ENCODE data around the gene C14orf93.
"Not testable (repeated sequence)": the region's sequence is repeated elsewhere in the genome, so short reads cannot be mapped to it uniquely, and the experiment has no call there.

The C14orf93 gene

DNA sequence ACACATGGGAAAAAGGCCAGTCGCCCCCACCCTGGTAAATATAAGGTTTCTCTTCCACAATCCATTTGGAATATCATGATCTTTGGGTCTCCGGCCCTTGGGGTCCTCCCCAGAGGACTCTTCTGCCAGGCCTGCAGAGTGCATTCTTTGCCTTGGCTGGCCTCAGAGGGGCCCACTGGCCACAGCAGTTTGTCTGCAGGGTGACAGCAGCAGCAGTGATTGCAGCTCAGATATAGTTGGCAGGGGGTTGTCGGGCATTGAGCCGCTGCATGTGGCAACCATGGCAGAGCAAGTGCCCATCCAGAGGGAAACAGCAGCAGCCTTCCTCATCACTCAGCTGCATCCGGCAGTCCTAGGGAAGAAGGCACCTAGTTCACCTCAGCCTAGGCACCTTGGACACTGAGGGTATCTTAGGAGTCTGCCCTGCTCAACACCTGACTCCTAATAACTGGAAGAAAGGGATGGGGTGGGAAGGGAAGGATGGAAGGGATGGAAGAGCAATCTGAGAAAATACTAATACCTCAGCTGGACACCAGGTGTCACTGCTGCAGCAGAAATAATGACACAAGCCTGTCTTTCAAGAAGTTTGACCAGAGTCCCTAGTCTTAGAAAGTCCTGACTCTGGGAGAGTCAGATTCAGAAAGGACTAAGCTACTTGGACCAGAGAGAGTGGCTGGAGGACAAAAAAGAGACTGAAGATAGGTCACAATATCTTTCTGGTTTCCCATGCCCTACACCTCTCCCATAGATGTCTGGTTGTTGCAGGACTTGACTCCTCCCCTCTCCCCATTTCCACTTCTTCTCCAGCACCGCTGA, 36.5 kb downstream of the C14orf93 start:
- DNase-seq (ENCODE audit: low read depth in 2 of 2), result no peak

DNA sequence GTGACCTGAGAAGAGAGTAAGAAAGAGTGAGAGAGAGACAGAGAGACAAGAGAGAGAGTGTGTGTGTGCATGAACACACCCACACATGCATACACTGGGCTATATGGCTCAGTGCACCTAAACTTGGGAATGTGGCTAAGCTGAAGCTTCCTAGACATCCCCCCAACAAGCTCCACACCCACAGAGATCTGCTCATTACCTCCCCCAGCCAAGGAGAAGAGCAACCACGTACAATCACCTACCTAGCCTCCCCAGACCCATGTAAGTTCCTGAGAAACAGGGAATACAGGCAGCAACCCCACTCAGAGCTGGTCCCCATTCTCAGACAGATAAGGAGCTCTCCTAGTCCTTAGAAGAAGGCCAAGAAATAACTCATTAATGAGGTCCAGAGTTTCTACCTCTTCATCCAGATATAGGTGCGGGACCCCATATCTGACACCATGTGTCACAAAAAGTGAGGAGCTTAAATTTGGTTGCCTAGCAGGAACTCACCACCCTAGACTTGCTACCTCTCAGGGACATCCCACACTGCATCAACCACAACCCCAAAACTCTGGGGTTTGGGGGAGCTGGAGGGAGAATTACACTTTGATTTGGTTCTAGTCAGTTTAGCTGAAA, 37.5 kb downstream of the C14orf93 start:
- DNase-seq (ENCODE audit: low read depth in 2 of 2), result no peak

DNA sequence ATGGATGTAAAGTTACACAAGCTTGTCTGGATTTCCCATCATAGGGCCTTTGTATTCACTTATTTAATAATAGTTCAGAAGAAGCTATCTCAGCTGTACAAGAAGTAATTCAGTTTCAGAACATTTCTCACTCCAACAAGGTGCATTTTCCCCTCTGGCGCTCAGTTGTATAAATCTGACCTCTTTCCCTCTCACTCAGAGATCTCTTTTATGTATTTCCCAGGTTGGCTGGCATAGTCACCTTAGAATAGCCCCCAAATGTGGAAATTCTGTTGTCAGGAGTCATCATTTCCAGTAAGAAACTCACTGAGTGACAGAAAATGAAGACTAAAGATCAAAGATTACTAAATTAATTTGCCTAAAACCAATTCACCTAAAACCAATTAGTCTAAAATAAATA, 38.8 kb downstream of the C14orf93 start:
- no peak for DNase-seq (ENCODE audit: low read depth in 2 of 2)

DNA sequence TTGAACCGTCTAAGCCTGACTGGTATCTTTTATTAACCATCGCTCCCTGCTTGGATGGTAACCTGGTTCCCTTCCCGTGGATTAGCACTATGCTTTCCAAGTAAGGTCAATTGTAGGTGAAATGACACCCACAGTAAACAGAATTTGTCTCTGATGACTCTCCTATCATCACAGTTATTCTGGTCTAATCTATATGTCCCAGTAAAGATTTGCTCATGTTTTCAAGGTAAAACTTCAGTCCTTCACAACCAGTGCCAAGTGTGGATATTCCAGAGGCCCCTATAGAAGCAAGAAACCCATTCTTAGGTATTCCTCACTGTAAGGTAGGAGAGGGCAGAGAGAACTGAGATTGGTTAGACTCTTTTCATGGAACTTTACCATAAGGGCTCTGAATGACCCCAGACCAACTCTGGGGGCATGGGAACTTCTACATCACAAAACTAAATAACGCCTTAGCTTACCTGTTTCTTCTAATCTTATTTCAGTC, 43.1 kb downstream of the C14orf93 start:
- no peak for DNase-seq (ENCODE audit: low read depth in 2 of 2)

DNA sequence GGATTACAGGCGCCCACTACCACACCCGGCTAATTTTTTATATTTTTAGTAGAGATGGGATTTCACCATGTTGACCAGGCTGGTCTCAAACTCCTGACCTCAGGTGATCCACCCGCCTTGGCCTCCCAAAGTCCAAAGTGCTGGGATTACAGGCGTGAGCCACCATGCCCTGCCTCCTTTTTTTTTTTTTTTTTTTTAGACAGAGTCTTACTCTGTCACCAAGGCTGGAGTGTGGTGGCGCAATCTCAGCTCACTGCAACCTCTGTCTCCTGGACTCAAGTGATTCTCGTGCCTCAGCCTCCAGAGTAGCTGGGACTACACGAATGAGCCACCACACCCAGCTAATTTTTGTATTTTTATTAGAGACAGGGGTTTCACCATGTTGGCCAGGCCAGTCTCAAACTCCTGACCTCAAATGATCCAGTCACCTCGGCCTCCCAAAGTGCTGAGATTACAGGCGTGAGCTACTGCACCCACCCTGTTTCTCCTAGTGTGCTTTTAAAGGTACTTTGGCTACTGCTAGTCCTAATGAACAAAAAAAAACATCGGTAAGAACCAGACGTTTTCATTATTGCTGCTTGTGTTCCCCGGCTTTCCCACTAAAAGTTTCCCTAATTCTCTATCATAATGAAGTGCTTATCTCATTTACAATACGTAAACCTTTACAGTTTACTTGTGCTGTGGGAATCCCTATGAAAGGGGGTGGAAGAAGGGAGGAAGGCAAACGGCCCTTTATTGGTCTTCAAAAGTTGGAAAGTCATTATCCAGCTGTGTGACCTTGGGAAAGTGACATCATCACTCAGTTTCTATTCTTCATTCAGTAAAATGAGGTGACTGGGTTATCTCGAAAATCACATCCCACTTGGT, 43.8 kb downstream of the C14orf93 start:
- not testable (repeated sequence) for DNase-seq (ENCODE audit: low read depth in 2 of 2)

DNA sequence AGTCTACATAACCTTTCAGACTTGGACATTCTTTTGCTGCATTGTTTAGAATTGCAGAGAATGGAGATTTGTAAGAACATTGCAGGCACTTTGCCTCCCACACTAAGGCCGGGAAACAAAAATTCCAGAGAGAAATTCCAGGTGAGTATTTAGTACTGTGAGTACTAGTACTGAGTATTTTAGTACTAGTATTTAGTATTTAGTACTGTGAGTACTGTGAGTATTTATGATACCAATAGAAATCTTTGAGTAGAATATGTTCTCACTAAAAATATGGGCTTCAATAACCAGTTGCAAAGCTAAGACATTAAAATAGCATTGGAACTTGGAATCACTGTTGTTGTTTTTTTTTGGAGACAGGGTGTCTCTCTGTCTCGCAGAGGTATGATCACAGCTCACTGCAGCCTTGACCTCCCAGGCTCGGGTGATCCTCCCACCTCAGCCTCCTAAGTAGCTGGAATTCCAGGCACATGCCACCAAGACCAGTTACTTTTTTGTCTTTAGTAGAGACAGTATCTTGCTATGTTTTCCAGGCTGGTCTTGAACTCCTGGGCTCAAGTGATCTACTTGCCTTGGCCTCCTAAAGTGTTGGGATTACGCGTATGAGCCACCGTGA, 47.8 kb downstream of the C14orf93 start:
- DNase-seq (ENCODE audit: low read depth in 2 of 2), result no peak

DNA sequence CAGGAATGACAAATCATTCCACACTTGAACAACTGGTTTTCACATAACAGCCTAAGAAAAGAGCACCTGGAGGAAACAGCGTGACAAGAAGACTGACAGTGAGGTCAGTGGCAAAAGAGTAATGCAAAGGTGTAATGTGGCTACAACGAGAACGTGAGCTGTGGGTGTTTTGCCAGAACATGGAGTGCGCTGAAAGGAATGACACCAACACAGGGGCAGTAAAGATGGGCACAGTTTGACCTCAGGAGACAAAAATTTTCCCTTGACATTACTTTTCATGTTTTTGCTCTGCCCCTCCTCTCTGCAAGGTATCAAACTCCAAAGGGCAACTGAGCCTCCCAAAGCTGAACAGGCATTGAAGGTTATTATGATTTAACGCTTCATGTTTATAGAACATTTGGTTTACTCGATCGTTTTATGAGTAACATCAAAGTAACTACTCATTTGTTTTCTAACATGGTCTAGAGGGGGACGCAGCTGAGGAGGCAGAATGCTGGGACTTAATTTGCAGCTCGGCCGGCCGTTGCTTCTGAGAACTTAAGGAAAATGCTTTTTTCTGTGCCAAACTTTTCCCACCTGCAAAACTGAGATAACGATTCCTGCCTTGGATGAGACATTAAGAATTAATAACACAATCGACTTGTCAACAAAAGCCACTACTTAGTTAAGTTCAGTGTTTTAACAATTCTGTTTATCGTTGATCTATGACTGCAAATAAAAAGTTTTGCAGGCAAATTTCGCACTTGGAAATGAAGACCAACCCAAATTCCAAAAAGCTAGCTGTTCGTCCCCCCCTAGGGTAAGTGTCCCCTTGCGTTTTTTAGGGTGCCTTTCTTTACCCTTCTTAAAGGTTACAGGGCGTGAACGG, 54.0 kb downstream of the C14orf93 start:
- DNase-seq (ENCODE audit: low read depth in 2 of 2), result no peak

DNA sequence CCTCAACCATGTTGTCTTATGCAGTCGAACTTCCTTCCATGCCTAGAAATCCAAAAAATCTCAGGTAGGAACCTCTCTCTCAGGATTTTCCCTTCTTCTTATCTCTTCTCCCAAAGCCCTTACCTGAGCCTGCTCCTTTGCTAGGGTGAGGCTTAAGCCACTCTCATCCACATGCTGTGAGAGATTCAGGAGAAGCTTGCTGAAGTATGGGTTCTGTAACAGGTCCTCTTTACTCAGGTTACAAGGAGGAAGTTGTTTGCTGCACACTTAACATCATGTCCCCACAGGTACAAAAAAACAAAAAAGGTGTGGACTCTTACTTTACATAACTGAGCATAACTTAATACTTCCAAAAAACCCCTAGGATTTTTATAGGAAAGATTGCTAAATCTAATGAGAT, 57.5 kb downstream of the C14orf93 start:
- DNase-seq (ENCODE audit: low read depth in 2 of 2), result no peak

DNA sequence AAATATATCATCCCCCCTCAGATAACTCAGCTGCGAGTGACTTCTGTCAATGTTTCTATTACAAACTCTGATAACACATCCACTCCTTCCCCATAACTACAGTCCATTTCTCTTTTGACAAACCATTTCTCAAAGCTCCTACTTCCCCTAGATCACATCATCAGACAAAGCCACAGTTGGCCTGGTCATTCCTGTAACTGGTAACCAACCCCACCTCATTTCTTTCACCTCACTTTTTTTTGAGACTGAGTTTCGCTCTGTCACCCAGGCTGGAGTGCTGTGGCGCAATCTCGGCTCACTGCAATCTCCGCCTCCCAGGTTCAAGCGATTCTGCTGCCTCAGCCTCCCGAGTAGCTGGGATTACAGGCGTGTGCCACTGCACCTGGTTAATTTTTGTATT, 58.1 kb downstream of the C14orf93 start:
- DNase-seq (ENCODE audit: low read depth in 2 of 2), result not testable (repeated sequence)

DNA sequence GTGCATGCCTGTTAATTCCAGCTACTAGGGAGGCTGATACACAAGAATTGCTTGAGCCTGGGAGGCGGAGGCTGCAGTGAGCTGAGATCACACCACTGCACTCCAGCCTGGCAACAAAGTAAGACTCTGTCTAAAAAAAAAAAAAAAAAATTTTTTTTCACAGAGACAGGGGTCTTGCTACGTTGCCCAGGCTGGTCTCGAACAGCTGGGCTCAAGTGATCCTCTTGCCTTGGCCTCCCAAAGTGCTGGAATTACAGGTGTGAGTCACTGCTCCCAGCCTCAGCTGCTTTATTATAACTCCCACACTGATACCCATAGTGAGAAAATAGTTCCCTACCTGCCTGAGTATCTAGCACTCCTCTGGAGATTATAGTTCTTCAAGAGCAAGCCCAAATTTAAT, 64.3 kb downstream of the C14orf93 start:
- no peak for DNase-seq (ENCODE audit: low read depth in 2 of 2)

DNA sequence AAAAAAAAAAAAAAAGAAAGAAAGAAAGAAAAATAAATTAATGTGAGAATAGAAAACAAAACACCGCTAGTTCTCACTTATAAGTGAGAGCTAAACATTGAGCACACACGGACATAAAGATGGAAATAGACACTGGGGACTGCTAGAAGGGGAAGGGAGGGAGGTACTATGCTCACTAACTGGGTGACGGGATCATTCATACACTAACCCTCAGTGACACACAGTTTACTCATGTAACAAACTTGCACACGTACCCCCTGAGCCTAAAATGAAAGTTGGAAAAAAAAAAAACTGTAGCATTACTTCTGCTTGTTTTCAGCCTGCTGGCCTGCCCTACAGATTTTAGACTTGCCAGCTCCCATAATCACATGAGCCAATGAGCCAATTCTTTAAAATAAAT, 70.3 kb downstream of the C14orf93 start:
- DNase-seq (ENCODE audit: low read depth in 2 of 2), result no peak

All from stimulated activated CD8-positive, alpha-beta memory T cell treated with anti-CD3 and anti-CD28 coated beads, Interleukin-7, amount 100 ng/mL, for 4 hours (primary cell).